ENCODE measurements around the gene TPM2.
"Not testable (repeated sequence)": the region's sequence is repeated elsewhere in the genome, so short reads cannot be mapped to it uniquely, and the experiment has no call there.

The TPM2 gene

DNA sequence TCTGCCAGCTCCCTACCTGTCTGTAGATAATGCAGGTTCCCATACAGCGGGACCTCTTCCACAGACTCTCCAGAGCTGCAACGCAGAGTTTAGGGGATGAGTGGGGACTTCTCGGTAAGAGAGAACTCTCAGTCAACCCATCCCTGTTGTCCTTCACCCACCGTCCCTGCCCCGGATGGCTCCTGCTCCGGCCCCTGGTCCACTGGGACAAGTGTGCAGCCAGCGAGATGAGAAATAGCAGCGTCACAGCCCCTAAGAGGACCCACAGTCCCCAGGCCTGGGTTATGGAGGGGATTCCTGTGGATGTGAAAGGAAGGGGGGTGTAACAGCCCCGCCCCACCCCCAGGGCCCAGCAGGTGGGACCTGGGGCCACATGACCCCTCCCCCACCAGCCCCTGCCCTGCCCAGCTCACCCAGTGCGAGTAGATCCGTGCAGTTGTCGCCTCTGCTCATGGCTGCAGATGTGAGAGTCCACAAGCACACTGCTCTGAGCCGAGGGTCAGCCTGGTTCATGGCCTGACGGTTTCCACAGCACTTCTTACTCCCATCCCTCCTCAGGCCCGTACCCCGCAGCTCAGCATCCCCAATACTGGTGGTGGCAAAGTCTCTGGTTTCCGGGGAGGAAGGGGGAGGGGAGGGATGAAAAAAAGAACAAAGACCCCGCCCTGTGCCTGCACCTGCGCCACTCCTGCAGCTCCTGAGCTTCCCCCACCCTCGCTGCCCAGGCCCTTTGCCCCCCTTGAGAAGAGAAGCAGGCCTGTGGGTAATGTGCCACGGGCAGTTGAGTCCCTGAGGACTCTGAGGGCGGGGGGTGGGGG is 39.2 kb downstream of the TPM2 start, which contains the start of gene SIT1:
Gene SIT1, minus strand, starts transcription at position 591 of the 818 bp plus-strand sequence. Its CDS starts 78 bp downstream, at position 513.
- no peak for DNase-seq

DNA sequence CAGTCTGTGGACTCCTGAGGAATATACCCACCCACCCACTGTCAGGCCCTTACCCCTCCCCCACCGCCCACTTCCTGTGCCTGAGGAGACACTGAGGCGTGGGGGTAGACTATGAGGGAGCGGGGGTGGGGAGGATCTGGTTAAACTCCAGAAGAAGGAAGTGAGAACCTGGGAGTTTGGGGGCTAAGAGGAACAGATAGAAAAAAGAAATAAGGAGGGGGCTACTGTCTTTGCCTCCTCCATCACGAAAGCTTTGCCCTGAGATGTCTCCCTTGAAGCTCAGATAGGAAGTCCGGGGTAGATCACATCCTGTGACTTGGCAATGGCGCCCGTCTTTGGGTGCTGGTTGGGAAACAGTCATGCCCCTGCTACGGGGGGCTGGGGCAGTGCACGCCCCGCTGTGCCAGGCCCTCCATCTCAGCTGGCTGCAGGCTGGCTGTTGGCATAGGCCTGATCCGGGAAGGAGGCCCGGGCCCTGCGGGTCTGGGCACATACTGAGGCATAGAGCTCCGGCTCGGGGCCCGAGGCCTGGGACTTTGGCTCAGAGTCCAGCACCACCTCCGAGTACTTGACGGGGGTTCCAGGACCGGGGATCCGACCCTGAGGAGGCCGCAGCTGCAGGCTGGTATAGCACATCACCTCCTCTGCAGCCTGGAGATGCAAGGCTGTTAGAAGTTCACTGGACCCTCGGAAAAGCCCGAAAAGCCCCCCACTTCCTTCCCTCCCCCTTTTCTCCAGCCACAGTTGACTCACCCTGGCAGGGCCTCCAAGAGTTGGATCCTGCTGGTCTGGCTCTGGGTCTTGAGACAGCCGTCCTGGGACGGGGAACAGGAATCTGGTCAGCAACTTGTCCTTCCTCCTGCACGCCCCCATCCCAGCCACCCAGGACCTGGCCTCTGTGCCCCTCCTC is 40.0 kb downstream of the TPM2 start:
- DNase-seq = no peak

DNA sequence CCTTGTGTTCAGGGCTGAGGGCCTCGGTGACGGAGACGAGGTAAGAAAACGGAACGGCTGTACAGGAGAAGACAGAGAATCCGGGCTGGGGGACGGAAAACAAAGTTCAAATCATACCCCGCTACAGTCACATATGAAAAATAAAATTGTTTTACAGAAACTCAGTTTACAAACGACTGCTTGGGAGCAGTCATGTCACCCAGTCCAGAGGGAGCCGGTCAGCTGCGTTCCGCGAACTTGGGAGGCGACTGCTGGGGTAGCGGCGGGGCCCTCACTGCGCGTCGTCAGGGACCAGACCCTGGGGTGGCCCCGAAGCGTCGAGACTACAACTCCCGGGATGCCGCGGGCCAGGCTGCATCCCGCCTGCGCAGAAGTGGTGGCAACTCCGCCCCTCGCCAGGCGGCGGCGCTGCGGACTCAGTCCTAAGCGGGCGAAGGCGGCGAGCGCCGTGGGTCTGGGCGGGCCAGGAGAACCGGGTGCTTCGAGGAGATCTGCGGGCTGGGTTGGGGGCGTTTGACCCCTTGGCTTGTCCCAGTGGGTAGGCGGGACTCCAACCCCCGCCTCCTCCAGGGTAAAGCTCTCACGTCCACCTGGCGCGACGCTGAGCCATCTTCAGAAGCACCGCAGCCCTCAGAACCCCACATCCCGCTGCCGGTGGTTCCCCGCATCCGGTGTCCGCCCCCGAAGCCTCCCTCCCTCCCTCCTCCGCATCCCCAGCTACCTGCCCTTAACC is 43.0 kb downstream of the TPM2 start:
- DNase-seq = peak; percentile 74

DNA sequence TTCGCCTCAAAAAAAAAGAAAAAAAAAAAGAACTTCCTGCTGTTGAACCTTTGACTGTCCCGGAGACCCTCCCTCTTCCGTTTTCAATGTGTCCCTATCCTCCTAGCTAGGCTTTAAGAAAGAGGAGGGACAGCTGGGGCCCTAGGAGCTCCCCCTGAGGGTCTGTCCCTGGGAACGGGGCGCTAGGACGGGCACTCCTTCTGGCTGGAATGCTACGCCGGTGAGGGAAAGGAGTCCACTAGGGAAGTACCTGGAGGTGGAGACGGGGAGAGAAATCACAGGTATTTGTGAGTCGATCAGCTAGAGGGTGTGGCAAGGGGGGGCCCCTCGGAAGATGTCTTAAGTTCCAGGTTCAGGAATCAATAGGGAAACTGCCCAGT is 43.6 kb downstream of the TPM2 start:
- peak; percentile 49 for DNase-seq

DNA sequence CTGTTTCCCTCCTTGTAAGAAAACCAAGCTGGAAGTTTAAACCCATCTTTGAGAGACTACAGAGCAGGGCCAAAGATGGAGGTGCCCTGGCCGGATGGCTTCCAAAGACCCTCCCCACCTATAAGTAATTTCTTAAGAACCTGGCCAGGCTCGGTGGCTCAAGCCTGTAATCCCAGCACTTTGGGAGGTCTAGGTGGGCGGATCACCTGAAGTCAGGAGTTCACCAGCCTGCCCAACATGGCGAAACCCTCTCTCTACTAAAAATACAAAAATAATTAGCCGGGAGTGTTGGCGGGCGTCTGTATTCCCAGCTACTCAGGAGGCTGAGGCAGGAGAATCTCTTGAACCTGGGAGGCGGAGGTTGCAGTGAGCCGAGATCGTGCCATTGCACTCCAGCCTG is 44.0 kb downstream of the TPM2 start:
- DNase-seq = not testable (repeated sequence)

DNA sequence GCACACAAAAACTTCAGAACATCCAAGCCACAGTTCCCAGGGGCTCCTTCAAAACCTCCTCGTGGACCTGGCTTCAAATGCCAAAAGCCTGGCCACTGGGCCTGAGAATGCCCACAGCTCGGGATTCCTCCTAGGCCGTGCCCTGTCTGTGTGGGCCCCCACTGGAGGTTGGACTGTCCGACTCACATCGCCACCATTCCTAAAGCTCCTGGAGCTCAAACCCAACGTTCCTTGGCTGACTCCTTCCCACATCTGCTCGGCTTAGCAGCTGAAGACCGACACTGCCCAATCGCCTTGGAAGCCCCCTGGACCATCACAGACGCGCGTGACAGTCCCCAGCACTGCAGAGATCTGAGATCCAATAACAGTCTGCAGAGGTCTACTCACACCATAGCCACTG is 46.7 kb downstream of the TPM2 start:
- DNase-seq = no peak

DNA sequence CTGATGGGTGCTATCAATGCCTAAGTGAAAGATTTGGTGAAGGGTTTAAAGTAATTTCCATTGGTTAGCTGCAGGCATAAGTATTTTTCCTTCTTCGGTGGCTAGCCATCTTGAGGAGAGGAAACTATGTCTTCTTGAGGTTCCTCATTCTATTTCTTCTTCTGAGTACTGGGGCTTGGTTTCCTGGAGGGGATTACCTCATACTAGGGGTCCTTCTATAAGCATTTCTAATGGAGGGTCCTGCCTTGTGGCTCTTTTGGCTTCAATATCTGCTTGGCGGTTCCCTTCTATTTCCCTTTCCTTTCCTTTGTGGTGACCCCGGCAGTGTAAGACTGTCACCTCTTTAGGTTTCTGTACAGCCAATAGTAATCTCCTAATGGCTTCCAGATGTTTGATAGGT is 48.2 kb downstream of the TPM2 start:
- DNase-seq = not testable (repeated sequence)

DNA sequence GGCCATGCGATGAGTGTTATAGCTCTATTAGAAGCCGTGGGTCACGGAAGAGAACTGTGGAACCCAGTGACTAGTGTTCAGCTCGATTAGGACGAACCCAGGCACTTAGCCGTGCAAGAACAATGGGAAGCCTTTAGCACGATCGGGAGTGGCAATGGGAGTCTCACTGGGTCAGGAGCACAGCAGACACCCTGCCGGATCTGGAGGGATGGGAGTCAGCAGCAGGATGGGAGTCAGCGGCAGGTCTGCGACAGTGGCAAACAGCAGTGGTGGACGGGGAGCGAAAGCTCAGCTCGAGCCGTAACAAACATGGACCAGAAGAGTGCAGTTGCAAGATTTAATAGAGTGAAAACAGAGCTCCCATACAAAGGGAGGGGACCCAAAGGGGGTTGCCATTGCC is 49.3 kb downstream of the TPM2 start:
- not testable (repeated sequence) for DNase-seq

DNA sequence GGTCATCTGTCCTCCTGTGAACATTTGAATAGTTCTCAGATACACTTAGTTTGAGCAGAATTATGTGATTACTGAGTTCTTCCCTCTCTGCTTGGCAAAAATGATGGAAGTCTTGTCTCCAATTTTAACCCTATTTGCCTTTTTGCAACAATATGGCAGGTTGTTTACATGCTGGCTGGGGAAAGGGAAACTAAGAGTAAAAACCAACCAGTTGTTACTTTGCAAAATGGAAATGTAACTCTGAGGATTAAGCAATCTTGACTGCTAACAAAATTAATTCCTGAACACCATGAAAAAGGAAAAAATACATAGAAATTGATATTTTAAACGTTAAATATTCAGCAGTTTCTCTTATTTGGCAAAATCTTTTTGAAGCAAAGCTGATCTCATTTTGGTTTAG is 50.1 kb downstream of the TPM2 start:
- no peak for DNase-seq

DNA sequence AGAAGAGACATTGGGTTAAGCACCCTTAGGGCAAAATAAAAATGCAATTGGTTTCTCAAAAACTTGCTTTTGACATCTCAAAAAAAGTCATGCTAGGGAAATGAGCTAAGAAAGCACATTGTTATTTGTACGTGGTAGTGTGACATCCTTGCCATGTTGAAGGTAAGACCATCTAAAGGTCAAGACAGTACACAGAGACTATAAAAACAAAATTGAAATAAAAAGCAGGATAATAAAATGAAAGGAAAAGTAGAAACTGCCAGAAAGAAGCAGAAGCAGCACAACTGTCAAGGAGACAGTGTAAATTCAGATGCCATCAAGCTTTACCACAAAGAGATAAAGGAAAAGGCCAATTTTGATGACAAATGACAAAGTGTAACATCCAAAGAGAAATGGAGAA is 50.5 kb downstream of the TPM2 start:
- DNase-seq = not testable (repeated sequence)

DNA sequence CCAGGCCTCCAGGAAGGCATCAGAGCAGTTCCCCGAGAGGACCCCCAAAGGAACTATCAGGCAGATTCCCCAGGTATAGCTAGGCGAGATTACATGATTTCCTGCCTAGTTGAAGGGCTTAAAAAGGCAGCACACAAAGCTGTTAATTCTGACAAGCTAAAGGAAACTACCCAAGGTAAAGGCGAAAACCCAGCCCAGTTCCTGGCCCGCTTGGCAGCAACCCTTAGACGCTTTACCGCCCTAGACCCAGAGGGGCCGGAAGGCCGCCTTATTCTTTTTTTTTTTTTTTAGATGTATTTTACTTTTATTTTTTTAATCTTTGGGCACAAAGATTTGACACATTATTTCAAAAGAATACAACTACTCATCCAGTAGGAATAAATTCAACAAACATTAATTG is 51.0 kb downstream of the TPM2 start:
- DNase-seq = not testable (repeated sequence)

DNA sequence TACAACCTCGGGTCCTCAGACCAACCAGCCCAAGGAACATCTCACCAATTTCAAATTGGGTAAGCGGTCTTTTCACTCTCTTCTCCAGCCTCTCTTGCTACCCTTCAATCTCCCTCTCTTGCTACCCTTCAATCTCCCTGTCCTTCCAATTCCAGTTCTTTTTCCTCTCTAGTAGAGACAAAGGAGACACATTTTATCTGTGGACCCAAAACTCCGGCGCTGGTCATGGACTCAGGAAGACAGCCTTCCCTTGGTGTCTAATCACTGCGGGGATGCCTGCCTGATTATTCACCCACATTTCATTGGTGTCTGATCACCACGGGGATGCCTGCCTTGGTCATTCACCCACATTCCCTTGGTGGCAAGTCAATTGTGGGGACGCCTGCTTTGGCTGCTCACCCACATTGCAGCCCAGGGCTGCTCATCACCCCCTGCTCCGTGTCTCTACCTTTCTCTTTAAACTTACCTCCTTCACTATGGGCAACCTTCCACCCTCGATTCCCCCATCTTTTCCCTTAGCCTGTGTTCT is 52.2 kb downstream of the TPM2 start:
- DNase-seq = not testable (repeated sequence)

DNA sequence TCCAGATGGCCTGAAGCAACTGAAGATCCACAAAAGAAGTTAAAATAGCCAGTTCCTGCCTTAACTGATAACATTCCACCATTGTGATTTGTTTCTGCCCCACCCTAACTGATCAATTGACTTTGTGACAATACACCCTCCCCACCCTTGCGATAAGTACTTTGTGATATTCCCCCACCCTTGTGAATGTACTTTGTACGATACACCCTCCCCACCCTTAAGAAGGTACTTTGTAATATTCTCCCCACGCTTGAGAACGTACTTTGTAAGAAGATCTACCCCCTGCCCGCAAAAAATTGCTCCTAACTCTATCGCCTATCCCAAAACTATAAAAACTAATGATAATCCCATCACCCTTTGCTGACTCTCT is 52.9 kb downstream of the TPM2 start:
- DNase-seq = not testable (repeated sequence)

DNA sequence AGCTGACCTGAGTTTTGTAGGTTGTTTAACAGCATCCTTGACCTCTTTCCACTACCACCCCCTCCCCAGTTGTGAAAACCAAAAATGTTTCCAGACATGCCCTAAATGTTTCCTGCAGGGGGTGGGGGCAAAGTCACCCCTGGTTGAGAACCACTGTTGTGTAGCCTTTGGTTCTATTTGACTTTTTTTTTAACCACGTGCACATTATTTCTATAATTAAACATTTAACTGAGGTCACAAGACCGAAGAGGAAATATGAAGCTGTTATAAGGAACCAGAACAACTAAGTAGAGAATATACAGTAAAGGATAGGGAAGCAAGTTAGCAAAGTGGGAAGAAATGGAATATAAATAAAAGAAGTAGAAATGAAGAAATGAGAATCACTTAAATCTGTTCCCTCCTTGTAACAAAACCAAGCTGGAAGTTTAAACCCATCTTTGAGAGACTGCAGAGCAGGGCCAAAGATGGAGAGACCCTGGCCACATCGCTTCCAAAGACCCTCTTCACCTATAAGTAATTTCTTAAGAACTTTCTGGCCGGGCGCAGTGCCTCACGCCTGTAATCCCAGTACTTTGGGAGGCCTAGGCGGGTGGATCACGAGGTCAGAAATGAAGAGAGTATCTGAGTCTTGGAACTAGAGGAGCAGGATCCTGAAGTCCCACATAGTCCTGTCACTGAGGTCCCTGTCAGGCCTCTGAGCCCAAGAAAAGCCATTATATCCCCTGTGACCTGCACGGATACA is 53.4 kb downstream of the TPM2 start:
- no peak for DNase-seq

DNA sequence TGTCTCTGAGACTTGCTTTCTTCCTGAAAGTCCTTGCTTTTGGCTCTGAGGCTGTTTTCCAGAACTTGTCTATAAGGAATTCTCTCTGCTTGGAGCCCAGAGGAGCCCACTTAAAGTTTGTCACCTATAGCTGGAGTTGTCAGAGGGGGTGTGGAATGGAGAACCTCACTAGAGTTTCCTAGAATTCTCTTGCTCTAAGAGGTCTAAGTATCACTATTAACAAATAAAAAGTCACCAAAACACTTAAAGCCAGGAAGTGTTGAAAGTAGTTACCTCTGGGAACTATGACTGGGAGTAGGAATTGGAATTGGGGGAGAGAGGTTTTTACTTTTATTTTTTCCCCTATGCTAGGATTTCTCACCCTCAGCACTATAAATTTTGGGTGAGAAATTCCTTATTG is 54.0 kb downstream of the TPM2 start:
- no peak for DNase-seq
